Keratinocyte (primary cell): Measurements from ENCODE around the gene SLC39A11.

Source experiments
- CTCF ChIP-seq, 3 experiments: IDR thresholded peaks in 1 of 3; conservative IDR thresholded peaks in 1 of 3; optimal IDR thresholded peaks in 1 of 3; 2 replicates in 2 of 3; 3 replicates in 1 of 3; pipeline versions ENCODE3 to v1.5.1; 2011; ENCODE audit warnings: low read length in 3 of 3, mild to moderate bottlenecking in 3 of 3, moderate library complexity in 2 of 3, control low read depth in 1 of 3, inconsistent platforms in 1 of 3; ENCODE audit not compliant: insufficient read depth in 2 of 3; ENCODE audit errors: extremely low read depth in 1 of 3
- EZH2 ChIP-seq: IDR thresholded peaks from one replicate; pipeline ENCODE4 v1.6.1; 2012; ENCODE audit warnings: inconsistent platforms, mild to moderate bottlenecking, low read length, moderate library complexity

DNA sequence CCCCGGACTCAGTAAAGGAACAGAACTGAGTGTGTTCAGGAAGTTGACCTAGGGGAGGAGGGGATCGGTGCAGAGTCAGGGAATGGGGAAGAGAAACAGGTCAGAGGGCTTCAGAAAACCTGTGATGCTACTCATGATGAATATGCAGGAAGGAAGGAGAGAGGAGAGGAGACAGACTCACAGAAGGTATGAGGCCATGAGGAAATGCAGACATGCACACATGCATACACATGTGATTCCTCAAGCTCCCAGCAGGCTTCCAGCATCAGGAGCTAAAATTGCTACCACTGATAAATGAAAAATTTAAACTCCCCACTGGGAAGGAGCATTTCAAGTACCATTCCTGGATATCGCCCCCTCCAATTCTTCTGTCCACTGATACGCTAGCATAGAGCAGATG, 262.6 kb downstream of the SLC39A11 start:
- TF ChIP-seq CTCF (optimal IDR thresholded peaks at IDR 0.05 in 1 of 3, IDR thresholded peaks at IDR 0.05 in 1 of 3, conservative IDR thresholded peaks at IDR 0.05 in 1 of 3; ENCODE audit: extremely low read depth in 1 of 3, insufficient read depth in 2 of 3, low read length in 3 of 3): no peak
- TF ChIP-seq EZH2: no peak
